CD14-positive monocyte (primary cell): Measurements from ENCODE around the gene PARP16. TPM values are rescaled to one million over a fixed set of nuclear protein-coding genes. Genes with fewer than 3 reads are reported as not detected.

ENCODE experiments used
- DNase-seq, 3 donors: peaks; one replicate each; pipeline ENCODE4 v3.0.0-alpha.2; 2011 to 2022
- H2AFZ ChIP-seq: 2 replicates; pipeline ENCODE4 v1.6.0; 2012; ENCODE audit warnings: mild to moderate bottlenecking, low read depth, low read length, inconsistent platforms; ENCODE audit not compliant: insufficient read depth, poor library complexity, severe bottlenecking
- H3K27ac ChIP-seq, 2 donors: 1 replicate in 1 of 2; 2 replicates in 1 of 2; pipeline ENCODE4 v1.5.1; 2012 to 2013; ENCODE audit warnings: low read length in 2 of 2, control low read depth in 1 of 2, inconsistent platforms in 1 of 2, low read depth in 1 of 2, mild to moderate bottlenecking in 1 of 2
- H3K27me3 ChIP-seq, 2 donors: one replicate each; pipeline versions ENCODE4 v1.6.0 to v1.6.1; 2011 to 2013; ENCODE audit warnings: low read length in 2 of 2; ENCODE audit not compliant: control insufficient read depth in 2 of 2, insufficient read depth in 2 of 2
- H3K36me3 ChIP-seq, 2 donors: replicated peaks in 1 of 2; 1 replicate in 1 of 2; 2 replicates in 1 of 2; pipeline versions ENCODE4 v1.5.1 to v1.6.1; 2012 to 2013; ENCODE audit warnings: low read length in 2 of 2, control low read depth in 1 of 2, inconsistent platforms in 1 of 2, mild to moderate bottlenecking in 1 of 2; ENCODE audit not compliant: insufficient read depth in 2 of 2, control insufficient read depth in 1 of 2
- H3K4me1 ChIP-seq, 2 donors: 1 replicate in 1 of 2; 2 replicates in 1 of 2; pipeline versions ENCODE4 v1.5.1 to v1.6.1; 2012 to 2013; ENCODE audit warnings: low read length in 2 of 2, control low read depth in 1 of 2, inconsistent platforms in 1 of 2, mild to moderate bottlenecking in 1 of 2, moderate library complexity in 1 of 2; ENCODE audit not compliant: insufficient read depth in 2 of 2, control insufficient read depth in 1 of 2
- H3K4me2 ChIP-seq: replicated peaks from 2 replicates; pipeline ENCODE3; 2012; ENCODE audit warnings: low read length, moderate library complexity, mild to moderate bottlenecking; ENCODE audit not compliant: poor library complexity, severe bottlenecking; ENCODE audit errors: extremely low read depth
- H3K4me3 ChIP-seq, 3 experiments: fragments of 200-600 bp in 1 of 3; sonication (generic) in 1 of 3; replicated peaks in 1 of 3; 1 replicate in 2 of 3; 2 replicates in 1 of 3; pipeline ENCODE4 v1.5.1; 2011 to 2013; ENCODE audit warnings: low read length in 3 of 3, mild to moderate bottlenecking in 3 of 3, control low read depth in 2 of 3, low read depth in 2 of 3, inconsistent platforms in 1 of 3, moderate library complexity in 1 of 3
- H3K79me2 ChIP-seq: 2 replicates; pipeline ENCODE4 v1.6.0; 2012; ENCODE audit warnings: mild to moderate bottlenecking, control low read depth, inconsistent platforms, low read length, moderate library complexity; ENCODE audit not compliant: insufficient read depth
- H3K9ac ChIP-seq: 2 replicates; pipeline ENCODE4 v1.6.0; 2017; ENCODE audit warnings: low read length, mild to moderate bottlenecking; ENCODE audit not compliant: insufficient read depth, poor library complexity, severe bottlenecking
- H3K9me3 ChIP-seq, 2 donors: replicated peaks in 1 of 2; 1 replicate in 1 of 2; 2 replicates in 1 of 2; pipeline versions ENCODE4 v1.5.1 to v1.6.1; 2012 to 2013; ENCODE audit warnings: low read length in 2 of 2, control low read depth in 1 of 2; ENCODE audit not compliant: control insufficient read depth in 1 of 2, insufficient read depth in 1 of 2
- H4K20me1 ChIP-seq: 2 replicates; pipeline ENCODE4 v1.6.0; 2012; ENCODE audit warnings: mild to moderate bottlenecking, low read length, control low read depth, moderate library complexity; ENCODE audit not compliant: insufficient read depth
- H3K27ac Mint-ChIP-seq, 7 donors: one replicate each; pipeline ENCODE4 v1.8.0; 2020; ENCODE audit warnings: mild to moderate bottlenecking in 7 of 7, mixed read lengths in 7 of 7, moderate library complexity in 6 of 7, inconsistent platforms in 2 of 7
- H3K27me3 Mint-ChIP-seq, 3 donors: one replicate each; pipeline ENCODE4 v1.8.0; 2021 to 2022; ENCODE audit warnings: low read depth in 3 of 3, mild to moderate bottlenecking in 3 of 3, mixed read lengths in 3 of 3, moderate library complexity in 3 of 3, inconsistent platforms in 1 of 3
- H3K36me3 Mint-ChIP-seq, 2 donors: one replicate each; pipeline ENCODE4 v1.8.0; 2020; ENCODE audit warnings: mixed read lengths in 2 of 2, inconsistent platforms in 1 of 2, mild to moderate bottlenecking in 1 of 2
- H3K4me1 Mint-ChIP-seq: one replicate; pipeline ENCODE4 v1.8.0; 2020; ENCODE audit warnings: mild to moderate bottlenecking, mixed read lengths
- H3K4me3 Mint-ChIP-seq, 2 donors: one replicate each; pipeline ENCODE4 v1.8.0; 2020; ENCODE audit warnings: mild to moderate bottlenecking in 2 of 2, mixed read lengths in 2 of 2, moderate library complexity in 1 of 2
- H3K9me3 Mint-ChIP-seq, 7 donors: one replicate each; pipeline ENCODE4 v1.8.0; 2020 to 2022; ENCODE audit warnings: mixed read lengths in 7 of 7, mild to moderate bottlenecking in 6 of 7, moderate library complexity in 6 of 7, inconsistent platforms in 2 of 7
- CTCF ChIP-seq: fragments of 200-600 bp; IDR thresholded peaks from one replicate; pipeline ENCODE4 v1.8.0; 2022; ENCODE audit warnings: antibody characterized with exemption, mild to moderate bottlenecking
- WGBS: methylation state at CpG from one replicate; pipeline ENCODE4 v1.1.5; 2013; ENCODE audit warnings: missing lambda C conversion rate; ENCODE audit not compliant: insufficient coverage; 5-methylcytosine and 5-hydroxymethylcytosine counted together
- intact Hi-C, 2 donors: fragments of 100-400 bp; cut with micrococcal nuclease; formaldehyde crosslinking; loops; one replicate each; pipeline versions ENCODE4 v1.15.0 to v1.15.1; 2023
- polyA plus RNA-seq, 3 donors: library from polyadenylated mRNA; depleted of rRNA in 1 of 3; unstranded in 2 of 3; stranded (reverse) in 1 of 3; fragments of 300-500 nt in 2 of 3; fragments of >200 nt in 1 of 3; fragmentation: Illumina TruSeq in 2 of 3; gene quantifications; 1 replicate in 2 of 3; 2 replicates in 1 of 3; pipeline ENCODE4 v1.2.3, GENCODE V29; 2012 to 2021
- small RNA-seq: library from RNA; depleted of rRNA; stranded (forward); fragments of <200 nt; gene quantifications from one replicate; pipeline ENCODE3, GENCODE V24; 2012; ENCODE audit warnings: low read depth; ENCODE audit not compliant: insufficient read length

Gene PARP16
- polyA plus RNA-seq, 3 donors = 4.8 to 6.9 (median 5.7) TPM

- Histone ChIP-seq H3K4me3 (no peak overlapping the region), H3K9ac (no peak overlapping the region), H3K4me1 (no peaks in the 10 kb centered on the region), H3K79me2 (no peaks in the 10 kb centered on the region), H3K27ac (no peak overlapping the region), H3K9me3 (no peaks in the 10 kb centered on the region), H4K20me1 (no peaks in the 10 kb centered on the region), H3K27me3 (no peaks in the 10 kb centered on the region), H3K36me3 (no peaks in the 10 kb centered on the region), H3K4me2 (no peak overlapping the region), H2AFZ (no peak overlapping the region)
- Mint-ChIP-seq H3K27me3 (peaks cover 0 to 4% (median 0%) of the 10 kb centered on the region in 3 donors), H3K36me3 (no peaks in the 10 kb centered on the region), H3K27ac (no peak overlapping the region), H3K4me1 (no peaks in the 10 kb centered on the region), H3K9me3 (peaks cover 0 to 3% (median 0%) of the 10 kb centered on the region in 7 donors), H3K4me3 (no peak overlapping the region)
- no peak for DNase-seq
- WGBS = 98% methylated on average over 10 of the region's 17 CpGs
- intact Hi-C loops = no loop called here
- TF ChIP-seq CTCF = no peak
These were observed 76.7 kb downstream of the PARP16 start for GRCh38 chr15:65209701-65210643.

- H3K27ac Mint-ChIP-seq = no peak overlapping the region
- no peak for TF ChIP-seq CTCF
- no peaks in the 10 kb centered on the region for H3K36me3 ChIP-seq
- H3K4me3 Mint-ChIP-seq = no peak overlapping the region
- DNase-seq = no peak
- H3K36me3 Mint-ChIP-seq = no peaks in the 10 kb centered on the region
- no peak overlapping the region for H3K4me2 ChIP-seq
- peaks cover 0 to 6% (median 0%) of the 10 kb centered on the region in 3 donors for H3K27me3 Mint-ChIP-seq
- WGBS = no CpG with 5 or more reads among the region's 2 CpGs
- H3K4me1 ChIP-seq = no peaks in the 10 kb centered on the region
- H3K9me3 Mint-ChIP-seq = peaks cover 0 to 2% (median 0%) of the 10 kb centered on the region in 7 donors
- H3K79me2 ChIP-seq = no peaks in the 10 kb centered on the region
- intact Hi-C loops = no loop called here
- no peaks in the 10 kb centered on the region for H3K9me3 ChIP-seq
- H3K4me1 Mint-ChIP-seq = no peaks in the 10 kb centered on the region
- H2AFZ ChIP-seq = no peak overlapping the region
- H3K27ac ChIP-seq = no peak overlapping the region
- H4K20me1 ChIP-seq = no peaks in the 10 kb centered on the region
- H3K9ac ChIP-seq = no peak overlapping the region
- no peak overlapping the region for H3K4me3 ChIP-seq
- H3K27me3 ChIP-seq = no peaks in the 10 kb centered on the region
These were observed 78.0 kb downstream of the PARP16 start for GRCh38 chr15:65208647-65209046.

Small RNAs within 50 kb of the gene (small RNA-seq; reads per million reads assigned to genes)
- gene AC068213.1 = not detected
- 986 reads per million, percentile 99 among the genes with 10 or more reads in this experiment for gene RNU5A-1
- gene RNU5B-1 = 200 reads per million, percentile 97 among the genes with 10 or more reads in this experiment
- gene RNU6-686P = not detected
- 31.7 reads per million, percentile 91 among the genes with 10 or more reads in this experiment for gene SNORA24B

Other genes starting within 250 kb of the PARP16 start
- not detected for gene SLC51B, start 241.5 kb downstream of the PARP16 start, polyA plus RNA-seq
- gene RASL12, start 218.9 kb downstream of the PARP16 start, polyA plus RNA-seq = not detected
- gene KBTBD13, start 210.1 kb downstream of the PARP16 start, polyA plus RNA-seq = not detected
- gene UBAP1L, start 171.7 kb downstream of the PARP16 start, polyA plus RNA-seq = 1 to 10 TPM in 1 of 3 donors, not detected in 2; 4.8 TPM
- 1 to 10 TPM; 3.1 to 6.9 (median 4.7) TPM for gene PDCD7, start 153.1 kb downstream of the PARP16 start, polyA plus RNA-seq
- gene CLPX, start 101.5 kb downstream of the PARP16 start, polyA plus RNA-seq = 10 to 100 TPM; 15.2 to 24.9 (median 20.0) TPM
- under 1 TPM in 1 of 3 donors, not detected in 2; 0.13 TPM for gene CILP, start 75.4 kb downstream of the PARP16 start, polyA plus RNA-seq
- gene RNU5A-1, start 9.2 kb upstream of the PARP16 start, polyA plus RNA-seq = not detected
- gene RNU5B-1, start 17.8 kb upstream of the PARP16 start, polyA plus RNA-seq = not detected
- gene IGDCC3, start 91.1 kb upstream of the PARP16 start, polyA plus RNA-seq = not detected
- gene IGDCC4, start 136.1 kb upstream of the PARP16 start, polyA plus RNA-seq = under 1 TPM in 1 of 3 donors, not detected in 2; 0.03 TPM
- gene DPP8, start 230.8 kb upstream of the PARP16 start, polyA plus RNA-seq = 10 to 100 TPM; 18.3 to 48.3 (median 38.7) TPM
- 10 to 100 TPM in 2 of 3 donors, 1 to 10 TPM in 1; 2.4 to 12.1 (median 10.8) TPM for gene HACD3, start 243.6 kb upstream of the PARP16 start, polyA plus RNA-seq